ENCODE results near the gene CINP. TPM values are rescaled to one million over a fixed set of nuclear protein-coding genes. Genes with fewer than 3 reads are reported as not detected.

The CINP gene
- total RNA-seq (10 to 100 TPM; 31.0 to 31.9 TPM), polyA plus RNA-seq (10 to 100 TPM; 36.8 to 71.9 TPM)
- long read RNA-seq, donor 1, full-length matches to known transcripts = 18 of 18 reads
- long read RNA-seq, donor 1, partial matches to known transcripts = 0 of 18 reads
- long read RNA-seq, donor 1, other reads (novel, unspliced or antisense) = 0 of 18 reads
- long read RNA-seq, donor 2, full-length matches to known transcripts = 4 of 4 reads
- long read RNA-seq, donor 2, partial matches to known transcripts = 0 of 4 reads
- long read RNA-seq, donor 2, other reads (novel, unspliced or antisense) = 0 of 4 reads
- long read RNA-seq, donor 3, full-length matches to known transcripts = 15 of 15 reads
- long read RNA-seq, donor 3, partial matches to known transcripts = 0 of 15 reads
- long read RNA-seq, donor 3, other reads (novel, unspliced or antisense) = 0 of 15 reads
- long read RNA-seq, donor 4, full-length matches to known transcripts = 5 of 5 reads
- long read RNA-seq, donor 4, partial matches to known transcripts = 0 of 5 reads
- long read RNA-seq, donor 4, other reads (novel, unspliced or antisense) = 0 of 5 reads
- long read RNA-seq, donor 5, full-length matches to known transcripts = 29 of 34 reads
- long read RNA-seq, donor 5, partial matches to known transcripts = 5 of 34 reads
- long read RNA-seq, donor 5, other reads (novel, unspliced or antisense) = 0 of 34 reads

- 0% methylated on average over 52 to 58 of the region's 58 CpGs for WGBS, 2 donors
- peak within 1 kb of the TSS; percentile 88 for H3K4me3 ChIP-seq
- peaks cover 0 to 11% (median 7%) of the 10 kb centered on the region in 4 donors for H3K36me3 ChIP-seq (ENCODE audit: control insufficient read depth in 4 of 4, insufficient read depth in 4 of 4, low read length in 4 of 4)
- ATAC-seq (ENCODE audit: insufficient read depth, low FRiP score) (peak; percentile 96), DNase-seq (peak; percentile 95 to 98 (median 98))
- no peak for TF ChIP-seq CTCF (IDR thresholded peaks at IDR 0.05; ENCODE audit: control extremely low read depth, extremely low read depth)
- H3K9ac ChIP-seq (ENCODE audit: insufficient read depth in 1 of 2, low read length in 2 of 2) = peak within 1 kb of the TSS; percentile 78 to 81
- peaks cover 4 to 18% (median 9%) of the 10 kb centered on the region in 5 donors for H3K4me1 ChIP-seq (ENCODE audit: control insufficient read depth in 5 of 5, insufficient read depth in 5 of 5, low read length in 5 of 5)
- H3K27me3 ChIP-seq (ENCODE audit: control insufficient read depth in 3 of 3, insufficient read depth in 3 of 3, low read length in 2 of 3) = no peaks in the 10 kb centered on the region
- peak within 1 kb of the TSS; percentile 98 for H3K27ac ChIP-seq (ENCODE audit: low read depth in 1 of 2, low read length in 1 of 2)
- no peaks in the 10 kb centered on the region for H3K9me3 ChIP-seq (ENCODE audit: control insufficient read depth in 4 of 4, insufficient read depth in 3 of 4, low read length in 3 of 4)
Measured at GRCh38 chr14:102362545-102363181, at the start of gene CINP, which contains the start of gene TECPR2. TSS of gene CINP (minus strand) at chr14:102362890. CDS start at chr14:102362851, 39 bp downstream. TSS of gene TECPR2 (plus strand) at chr14:102362941. CDS start at chr14:102376722, 13,781 bp downstream.

GRCh38 chr14:102408724-102409123 lies 46.0 kb upstream of the CINP start:
- peaks cover 0 to 7% (median 3%) of the 10 kb centered on the region in 4 donors for H3K36me3 ChIP-seq (ENCODE audit: control insufficient read depth in 4 of 4, insufficient read depth in 4 of 4, low read length in 4 of 4)
- no peak for DNase-seq
- H3K9ac ChIP-seq (ENCODE audit: insufficient read depth in 1 of 2, low read length in 2 of 2) = no peak overlapping the region
- H3K27ac ChIP-seq (ENCODE audit: low read depth in 1 of 2, low read length in 1 of 2) = peak overlapping the region in 1 of 2 donors; percentile 58
- H3K9me3 ChIP-seq (ENCODE audit: control insufficient read depth in 4 of 4, insufficient read depth in 3 of 4, low read length in 3 of 4) = peaks cover 0 to 1% (median 0%) of the 10 kb centered on the region in 4 donors
- H3K27me3 ChIP-seq (ENCODE audit: control insufficient read depth in 3 of 3, insufficient read depth in 3 of 3, low read length in 2 of 3) = no peaks in the 10 kb centered on the region
- H3K4me3 ChIP-seq = no peak overlapping the region
- H3K4me1 ChIP-seq (ENCODE audit: control insufficient read depth in 5 of 5, insufficient read depth in 5 of 5, low read length in 5 of 5) = peaks cover 0 to 3% (median 0%) of the 10 kb centered on the region in 5 donors
- no peak for TF ChIP-seq CTCF (IDR thresholded peaks at IDR 0.05; ENCODE audit: control extremely low read depth, extremely low read depth)
- ATAC-seq (ENCODE audit: insufficient read depth, low FRiP score) = no peak

GRCh38 chr14:102407258-102407657 lies 44.6 kb upstream of the CINP start:
- Histone ChIP-seq H3K27me3 (ENCODE audit: control insufficient read depth in 3 of 3, insufficient read depth in 3 of 3, low read length in 2 of 3) (no peaks in the 10 kb centered on the region), H3K27ac (ENCODE audit: low read depth in 1 of 2, low read length in 1 of 2) (peak overlapping the region in 1 of 2 donors; percentile 3), H3K4me1 (ENCODE audit: control insufficient read depth in 5 of 5, insufficient read depth in 5 of 5, low read length in 5 of 5) (peaks cover 0 to 3% (median 0%) of the 10 kb centered on the region in 5 donors), H3K36me3 (ENCODE audit: control insufficient read depth in 4 of 4, insufficient read depth in 4 of 4, low read length in 4 of 4) (peaks cover 0 to 6% (median under 1%) of the 10 kb centered on the region in 4 donors), H3K9ac (ENCODE audit: insufficient read depth in 1 of 2, low read length in 2 of 2) (no peak overlapping the region), H3K9me3 (ENCODE audit: control insufficient read depth in 4 of 4, insufficient read depth in 3 of 4, low read length in 3 of 4) (peaks cover 0 to 7% (median 2%) of the 10 kb centered on the region in 4 donors), H3K4me3 (no peak overlapping the region)
- ATAC-seq (ENCODE audit: insufficient read depth, low FRiP score) (no peak), DNase-seq (no peak)
- 94 to 96% methylated on average over 7 of the region's 7 CpGs for WGBS, 2 donors
- TF ChIP-seq CTCF (IDR thresholded peaks at IDR 0.05; ENCODE audit: control extremely low read depth, extremely low read depth) = no peak

Data from lung (tissue), 16 donors.